Measurements from ENCODE around the gene ELP6.

GRCh38 chr3:47512416-47513124 lies 942 bp downstream of the ELP6 start:
- TF ChIP-seq EZH2 (IDR thresholded peaks at IDR 0.05; ENCODE audit: borderline replicate concordance, low read depth, low read length) = no peak
- TF ChIP-seq AFF4 (CRISPR knock-in tag; IDR thresholded peaks at IDR 0.05) = no peak; the same call in 1 of the 2 replicates
- no peak for TF ChIP-seq ZBTB33 (CRISPR knock-in tag; IDR thresholded peaks at IDR 0.05)
- no peak for TF ChIP-seq NR3C1 (CRISPR knock-in tag; IDR thresholded peaks at IDR 0.05)
- no peak for TF ChIP-seq POLR2AphosphoS5 (IDR thresholded peaks at IDR 0.05; ENCODE audit: control insufficient read depth, insufficient read depth, low read depth, low read length)
- TF ChIP-seq RCOR1 (IDR thresholded peaks at IDR 0.05; ENCODE audit: borderline replicate concordance in 1 of 2, low read depth in 2 of 2, low read length in 2 of 2) = no peak
- TF ChIP-seq GABPB1 (CRISPR knock-in tag; IDR thresholded peaks at IDR 0.05) = no peak
- TF ChIP-seq HINFP (tag; conservative IDR thresholded peaks at IDR 0.05; ENCODE audit: low read depth) = no peak
- TF ChIP-seq CTCF (IDR thresholded peaks at IDR 0.05 in 2 of 3, conservative IDR thresholded peaks at IDR 0.05 in 1 of 3; ENCODE audit: insufficient read depth in 2 of 3, low read depth in 1 of 3, low read length in 3 of 3) = no peak
- no peak for TF ChIP-seq POLR2AphosphoS2 (IDR thresholded peaks at IDR 0.05; ENCODE audit: low read length)
- no peak for TF ChIP-seq ATF7 (IDR thresholded peaks at IDR 0.05)
